OCI-LY1 (cell line): ENCODE results near the gene IER5.

Experiments used
- EZH2 ChIP-seq: fragments of 200-600 bp; sonication (generic), shearing (Covaris generic); IDR thresholded peaks from 2 replicates; pipeline ENCODE4 v1.8.0; 2017; ENCODE audit warnings: borderline replicate concordance, mixed run types, mild to moderate bottlenecking, antibody characterized with exemption, low read length, moderate library complexity, mixed read lengths
- TF ChIP-seq, protein P1 (sequence below): fragments of 200-600 bp; sonication (generic), shearing (Covaris generic); IDR thresholded peaks from 2 replicates; pipeline ENCODE4 v1.5.1; 2017; ENCODE audit warnings: mild to moderate bottlenecking, antibody characterized with exemption, low read length, moderate library complexity, mixed read lengths

- TF ChIP-seq, protein P1, sequence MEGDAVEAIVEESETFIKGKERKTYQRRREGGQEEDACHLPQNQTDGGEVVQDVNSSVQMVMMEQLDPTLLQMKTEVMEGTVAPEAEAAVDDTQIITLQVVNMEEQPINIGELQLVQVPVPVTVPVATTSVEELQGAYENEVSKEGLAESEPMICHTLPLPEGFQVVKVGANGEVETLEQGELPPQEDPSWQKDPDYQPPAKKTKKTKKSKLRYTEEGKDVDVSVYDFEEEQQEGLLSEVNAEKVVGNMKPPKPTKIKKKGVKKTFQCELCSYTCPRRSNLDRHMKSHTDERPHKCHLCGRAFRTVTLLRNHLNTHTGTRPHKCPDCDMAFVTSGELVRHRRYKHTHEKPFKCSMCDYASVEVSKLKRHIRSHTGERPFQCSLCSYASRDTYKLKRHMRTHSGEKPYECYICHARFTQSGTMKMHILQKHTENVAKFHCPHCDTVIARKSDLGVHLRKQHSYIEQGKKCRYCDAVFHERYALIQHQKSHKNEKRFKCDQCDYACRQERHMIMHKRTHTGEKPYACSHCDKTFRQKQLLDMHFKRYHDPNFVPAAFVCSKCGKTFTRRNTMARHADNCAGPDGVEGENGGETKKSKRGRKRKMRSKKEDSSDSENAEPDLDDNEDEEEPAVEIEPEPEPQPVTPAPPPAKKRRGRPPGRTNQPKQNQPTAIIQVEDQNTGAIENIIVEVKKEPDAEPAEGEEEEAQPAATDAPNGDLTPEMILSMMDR: no peak
- no peak for TF ChIP-seq EZH2
These were observed 23.8 kb downstream of the IER5 start for GRCh38 chr1:181112071-181112929.
